GM12878 (cell line): Measurements from ENCODE around the gene ABCD4. TPM values are rescaled to one million over a fixed set of nuclear protein-coding genes. Genes with fewer than 3 reads are reported as not detected.

Experiments
- ATAC-seq: fragments of 200-7000 bp; cut with Tn5 transposase; 3 replicates; pipeline ENCODE4 v1.9.1; 2020; ENCODE audit warnings: mild to moderate bottlenecking, moderate library complexity
- BruUV-seq: library from RNA; stranded (reverse); fragments of 400-500 nt; replicated peaks from 2 replicates; lab custom pipeline; 2021; lab: Mats Ljungman, UMichigan
- CTCF ChIA-PET: fragments of 300-600 bp; sonication (Branson Sonifier 250); formaldehyde crosslinking; extraction: SDS; loops from one replicate; lab custom pipeline; 2021; ENCODE audit warnings: inconsistent platforms; lab: Yijun Ruan, JAX
- POLR2A ChIA-PET: fragments of 350-600 bp; formaldehyde crosslinking; extraction: SDS; loops from one replicate; lab custom pipeline; 2021; ENCODE audit warnings: inconsistent platforms; lab: Charles Lee
- RAD21 ChIA-PET: fragments of 300-600 bp; sonication (Branson Sonifier 250); formaldehyde crosslinking; loops from one replicate; lab custom pipeline; 2023; ENCODE audit warnings: antibody characterized with exemption; ENCODE audit not compliant: unreplicated experiment; lab: Charles Lee
- SMC1A ChIA-PET: fragments of 300-600 bp; sonication (Branson Sonifier 250); formaldehyde crosslinking; loops from one replicate; lab custom pipeline; 2023; ENCODE audit not compliant: unreplicated experiment, uncharacterized antibody; lab: Charles Lee
- DNase-seq: peaks from one replicate; pipeline ENCODE4 v3.0.0-alpha.2; 2011; ENCODE audit warnings: low read depth, low spot score
- FAIRE-seq: peaks from 3 replicates; lab custom pipeline; 2011; peaks lifted over from hg19 to GRCh38; lab: Jason Lieb, UNC
- H2AFZ ChIP-seq: 2 replicates; pipeline ENCODE4 v1.6.0; 2011; ENCODE audit warnings: low read depth, low read length, control low read depth; ENCODE audit not compliant: control insufficient read depth
- H3K27ac ChIP-seq: 2 replicates; pipeline ENCODE4 v1.5.1; 2011; ENCODE audit warnings: control low read depth; ENCODE audit not compliant: control insufficient read depth, insufficient read depth
- H3K27me3 ChIP-seq, 2 experiments: replicated peaks in 1 of 2; 2 replicates each; pipeline versions ENCODE4 v1.6.0 to v1.6.1; 2011; ENCODE audit warnings: low read length in 1 of 2; ENCODE audit not compliant: control insufficient read depth in 2 of 2, insufficient read depth in 2 of 2
- H3K36me3 ChIP-seq, 2 experiments: 2 replicates each; pipeline ENCODE4 v1.5.1; 2011; ENCODE audit warnings: low read length in 1 of 2; ENCODE audit not compliant: control insufficient read depth in 2 of 2, insufficient read depth in 2 of 2
- H3K4me1 ChIP-seq: 2 replicates; pipeline ENCODE4 v1.6.1; 2011; ENCODE audit warnings: mild to moderate bottlenecking, low read length, moderate library complexity, mixed read lengths; ENCODE audit not compliant: control insufficient read depth, insufficient read depth
- H3K4me2 ChIP-seq: 2 replicates; pipeline ENCODE4 v1.6.0; 2011; ENCODE audit warnings: control low read depth; ENCODE audit not compliant: control insufficient read depth, insufficient read depth
- H3K4me3 ChIP-seq: fragments of 200-600 bp; sonication (generic); 2 replicates; pipeline ENCODE4 v1.5.1; 2016
- H3K79me2 ChIP-seq: 2 replicates; pipeline ENCODE4 v1.6.0; 2011; ENCODE audit warnings: low read length; ENCODE audit not compliant: control insufficient read depth, insufficient read depth
- H3K9ac ChIP-seq: 2 replicates; pipeline ENCODE4 v1.8.0; 2011; ENCODE audit warnings: low read length, control low read depth, mixed read lengths; ENCODE audit not compliant: control insufficient read depth, insufficient read depth
- H3K9me3 ChIP-seq: replicated peaks from 3 replicates; pipeline ENCODE4 v1.5.1; 2011; ENCODE audit warnings: mild to moderate bottlenecking, low read length; ENCODE audit not compliant: control insufficient read depth, insufficient read depth
- H4K20me1 ChIP-seq: 2 replicates; pipeline ENCODE4 v1.6.0; 2011; ENCODE audit not compliant: control insufficient read depth, insufficient read depth
- BCL3 ChIP-seq: IDR thresholded peaks from 2 replicates; pipeline ENCODE4 v1.6.1; 2011; ENCODE audit warnings: borderline replicate concordance, low read depth, mild to moderate bottlenecking, moderate library complexity, low read length; ENCODE audit not compliant: insufficient read depth, poor library complexity, severe bottlenecking
- CHD2 ChIP-seq: IDR thresholded peaks from 2 replicates; pipeline ENCODE4 v1.6.1; 2011; ENCODE audit warnings: low read depth, low read length, improper control_type of control experiment, borderline replicate concordance
- E2F4 ChIP-seq: IDR thresholded peaks from 2 replicates; pipeline ENCODE4 v1.6.1; 2012; ENCODE audit warnings: low read depth, low read length, improper control_type of control experiment
- GATAD2B ChIP-seq: fragments of 450-650 bp; conservative IDR thresholded peaks from 2 replicates; pipeline ENCODE4 v1.6.1; 2017; ENCODE audit warnings: low read depth, mild to moderate bottlenecking, moderate library complexity
- IKZF2 ChIP-seq, 2 experiments: fragments of 450-650 bp; IDR thresholded peaks; 2 replicates each; pipeline ENCODE4 v1.6.1; 2017; ENCODE audit warnings: mild to moderate bottlenecking in 2 of 2, moderate library complexity in 2 of 2
- JUND ChIP-seq: IDR thresholded peaks from 2 replicates; pipeline ENCODE4 v1.6.1; 2012; ENCODE audit warnings: low read depth, mild to moderate bottlenecking, low read length, improper control_type of control experiment, moderate library complexity
- RCOR1 ChIP-seq: conservative IDR thresholded peaks from 2 replicates; pipeline ENCODE4 v1.6.1; 2012; ENCODE audit warnings: low read depth, low read length, improper control_type of control experiment
- WRNIP1 ChIP-seq: IDR thresholded peaks from 2 replicates; pipeline ENCODE4 v1.6.1; 2011; ENCODE audit warnings: low read depth, low read length, improper control_type of control experiment, borderline replicate concordance
- ZNF274 ChIP-seq: IDR thresholded peaks from one replicate; pipeline ENCODE4 v1.8.0; 2011; ENCODE audit not compliant: insufficient read length, insufficient read depth
- WGBS: methylation state at CpG from one replicate; pipeline ENCODE4 v1.1.6; 2016; ENCODE audit warnings: low lambda C conversion rate; ENCODE audit not compliant: insufficient replicate concordance, insufficient coverage; ENCODE audit errors: missing lambda C conversion rate; 5-methylcytosine and 5-hydroxymethylcytosine counted together
- in situ Hi-C: fragments of 300-500 bp; cut with MboI; formaldehyde crosslinking; loops from 9 replicates; pipeline ENCODE4 v1.14.3; 2018; ENCODE audit warnings: mixed read lengths
- intact Hi-C: fragments of 100-400 bp; cut with micrococcal nuclease; formaldehyde crosslinking; loops from one replicate; pipeline ENCODE4 v1.14.2; 2022; ENCODE audit not compliant: unreplicated experiment
- polyA plus RNA-seq, 11 experiments: library from polyadenylated mRNA; depleted of rRNA in 4 of 11; unstranded in 6 of 11; stranded (reverse) in 5 of 11; fragments of >200 nt; fragmentation: Nextera tagmentation in 4 of 11; fragmentation: Illumina TruSeq in 1 of 11; extraction: Ambion mirVana in 4 of 11; extraction: Trizol in 1 of 11; gene quantifications; 1 replicate in 1 of 11; 2 replicates in 10 of 11; pipeline versions ENCODE4 v1.2.1 to v1.2.3, GENCODE V29; 2011 to 2016; ENCODE audit warnings: inconsistent platforms in 2 of 11, missing spikeins in 2 of 11, low read depth in 1 of 11
- total RNA-seq, 4 experiments: library from RNA; depleted of rRNA in 3 of 4; stranded (reverse); fragments of >200 nt in 3 of 4; fragmentation: Illumina TruSeq in 1 of 4; extraction: Trizol in 1 of 4; gene quantifications; 2 replicates each; pipeline versions ENCODE4 v1.2.1 to v1.2.3, GENCODE V29; 2013 to 2021

ABCD4 gene
- total and polyA plus RNA-seq, 10 of the 15 experiments (the other 5 are each of a cell fraction or from before 2014, with no cell fraction given), result 5.7 to 29.5 (median 23.4) TPM

- Histone ChIP-seq H3K4me1 (no peaks in the 10 kb centered on the region), H3K79me2 (no peaks in the 10 kb centered on the region), H3K9me3 (no peaks in the 10 kb centered on the region), H3K9ac (no peak overlapping the region), H3K27me3 (peaks cover 22 to 38% of the 10 kb centered on the region in 2 experiments), H3K27ac (no peak overlapping the region), H3K4me2 (no peak overlapping the region), H2AFZ (no peak overlapping the region), H3K4me3 (no peak overlapping the region), H3K36me3 (no peaks in the 10 kb centered on the region), H4K20me1 (no peaks in the 10 kb centered on the region)
- 18% methylated on average over 27 of the region's 28 CpGs for WGBS
- ChIA-PET CTCF (no interaction called here), RAD21 (interaction anchor here (0.6 kb wide), 1 partner anchor 11 kb away, joined by 4 read pairs; no protein-coding TSS in a partner anchor), SMC1A (no interaction called here), POLR2A (no interaction called here)
- peak; percentile 28 for ATAC-seq
- FAIRE-seq, result no peak
- no peak for DNase-seq
- intact Hi-C loops, result no loop called here
- TF ChIP-seq JUND (no peak), ZNF274 (no peak), IKZF2 (IDR thresholded peaks at IDR 0.05) (no peak), GATAD2B (no peak), BCL3 (no peak), RCOR1 (no peak), WRNIP1 (no peak), CHD2 (no peak), E2F4 (no peak)
- no TSS peak for BruUV-seq
- in situ Hi-C loops, result no loop called here
Measured at GRCh38 chr14:74242021-74242779, 60.5 kb downstream of the ABCD4 start.
